HG03097 (cell line): ENCODE measurements around the gene AGK.
"Not testable (repeated sequence)": the region's sequence is repeated elsewhere in the genome, so short reads cannot be mapped to it uniquely, and the experiment has no call there.

Source experiments
- ATAC-seq: cut with Tn5 transposase; IDR thresholded peaks from one replicate; pipeline ENCODE4 v1.9.1; 2021; ENCODE audit not compliant: unreplicated experiment, low FRiP score

The AGK gene

GRCh38 chr7:141551782-141552181 is 572 bp downstream of the AGK start:
- no peak for ATAC-seq

- ATAC-seq: no peak
Measured at GRCh38 chr7:141557360-141557759, 6.2 kb downstream of the AGK start.

- not testable (repeated sequence) for ATAC-seq
Measured at GRCh38 chr7:141557831-141558531, 6.8 kb downstream of the AGK start.

- peak; percentile 74 for ATAC-seq
Measured at GRCh38 chr7:141558544-141559183, 7.5 kb downstream of the AGK start.

- no peak for ATAC-seq
Measured at GRCh38 chr7:141559961-141560360, 8.8 kb downstream of the AGK start.

GRCh38 chr7:141562036-141562435 is 10.8 kb downstream of the AGK start:
- ATAC-seq: no peak

GRCh38 chr7:141562543-141562942 is 11.3 kb downstream of the AGK start:
- no peak for ATAC-seq

- no peak for ATAC-seq
Measured at GRCh38 chr7:141562972-141563371, 11.8 kb downstream of the AGK start.

GRCh38 chr7:141563956-141564623 is 12.9 kb downstream of the AGK start:
- peak; percentile 59 for ATAC-seq

- no peak for ATAC-seq
Measured at GRCh38 chr7:141567432-141567831, 16.2 kb downstream of the AGK start.

- ATAC-seq: no peak
Measured at GRCh38 chr7:141568227-141568626, 17.0 kb downstream of the AGK start.

GRCh38 chr7:141571059-141571458 is 19.8 kb downstream of the AGK start:
- no peak for ATAC-seq

- no peak for ATAC-seq
Measured at GRCh38 chr7:141572175-141572574, 21.0 kb downstream of the AGK start.

GRCh38 chr7:141573511-141573910 is 22.3 kb downstream of the AGK start:
- no peak for ATAC-seq

GRCh38 chr7:141575164-141575563 is 24.0 kb downstream of the AGK start:
- no peak for ATAC-seq

- ATAC-seq: no peak
Measured at GRCh38 chr7:141575654-141576448, 24.6 kb downstream of the AGK start.

GRCh38 chr7:141577043-141577839 is 26.0 kb downstream of the AGK start:
- no peak for ATAC-seq

- not testable (repeated sequence) for ATAC-seq
Measured at GRCh38 chr7:141579953-141580352, 28.7 kb downstream of the AGK start.

GRCh38 chr7:141582063-141582462 is 30.9 kb downstream of the AGK start:
- ATAC-seq: not testable (repeated sequence)

- ATAC-seq: no peak
Measured at GRCh38 chr7:141584935-141585334, 33.7 kb downstream of the AGK start.
